Upper lobe of right lung (tissue), 1 donor: ENCODE measurements around the gene EHD4. TPM values are rescaled to one million over a fixed set of nuclear protein-coding genes. Genes with fewer than 3 reads are reported as not detected.
A peak's percentile ranks its signal among the peaks of the same experiment; 100 is the strongest.

Experiments
- ATAC-seq: fragments of 200-7000 bp; cut with Tn5 transposase; one replicate; pipeline ENCODE4 v1.9.1; 2020; ENCODE audit warnings: mild to moderate bottlenecking, moderate library complexity
- DNase-seq: peaks from one replicate; pipeline ENCODE4 v3.0.0-alpha.2; 2020
- H3K27ac ChIP-seq: fragments of 200-600 bp; one replicate; pipeline ENCODE4 v1.8.0; 2022
- H3K27me3 ChIP-seq: fragments of 200-600 bp; one replicate; pipeline ENCODE4 v1.8.0; 2022; ENCODE audit warnings: mild to moderate bottlenecking
- H3K36me3 ChIP-seq: fragments of 200-600 bp; one replicate; pipeline ENCODE4 v1.8.0; 2022
- H3K4me1 ChIP-seq: fragments of 200-600 bp; one replicate; pipeline ENCODE4 v1.8.0; 2022
- H3K4me3 ChIP-seq: fragments of 200-600 bp; one replicate; pipeline ENCODE4 v1.8.0; 2022; ENCODE audit warnings: mild to moderate bottlenecking
- H3K9me3 ChIP-seq: fragments of 200-600 bp; one replicate; pipeline ENCODE4 v1.8.0; 2022
- intact Hi-C: fragments of 100-400 bp; cut with DNase I; formaldehyde crosslinking; loops from one replicate; pipeline ENCODE4 v1.11.0; 2022
- total RNA-seq: library from RNA; stranded (reverse); fragmentation: NEBNext Ultra II Directional; extraction: Animal tissue kit (Norgen Biotek cat#: 25700); gene quantifications from one replicate; pipeline ENCODE4 v1.2.1, GENCODE V29; 2021
- TF ChIP-seq, protein P1 (sequence below): fragments of 200-600 bp; IDR thresholded peaks from one replicate; pipeline ENCODE4 v1.8.0; 2022; ENCODE audit warnings: antibody characterized with exemption
- donor health status: DM: no; HTN: yes; CAD: no; lungs with severe emphysema.

The EHD4 gene
- total RNA-seq, 1 donor from 2014 or later = 39.5 TPM

DNA sequence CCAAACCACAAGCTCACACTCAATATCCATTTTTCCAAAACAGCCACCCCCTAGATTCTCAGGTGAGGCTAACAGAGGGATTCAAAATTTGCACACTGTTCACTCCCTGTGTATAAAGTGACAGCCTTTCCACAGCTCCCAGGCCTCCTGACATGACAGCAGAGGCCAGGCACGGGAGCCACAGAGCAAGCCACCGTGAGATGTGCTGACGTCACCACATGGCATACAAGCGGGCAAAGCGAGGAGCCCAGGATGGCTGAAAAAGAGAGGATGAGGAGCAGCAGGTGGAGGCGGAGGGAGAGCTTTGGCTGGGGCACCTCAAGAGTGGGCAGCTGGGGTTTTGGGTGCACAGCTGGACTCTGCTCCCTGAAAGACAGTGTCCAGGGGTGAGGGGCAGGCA is 27.1 kb downstream of the EHD4 start:
- TF ChIP-seq, protein P1, sequence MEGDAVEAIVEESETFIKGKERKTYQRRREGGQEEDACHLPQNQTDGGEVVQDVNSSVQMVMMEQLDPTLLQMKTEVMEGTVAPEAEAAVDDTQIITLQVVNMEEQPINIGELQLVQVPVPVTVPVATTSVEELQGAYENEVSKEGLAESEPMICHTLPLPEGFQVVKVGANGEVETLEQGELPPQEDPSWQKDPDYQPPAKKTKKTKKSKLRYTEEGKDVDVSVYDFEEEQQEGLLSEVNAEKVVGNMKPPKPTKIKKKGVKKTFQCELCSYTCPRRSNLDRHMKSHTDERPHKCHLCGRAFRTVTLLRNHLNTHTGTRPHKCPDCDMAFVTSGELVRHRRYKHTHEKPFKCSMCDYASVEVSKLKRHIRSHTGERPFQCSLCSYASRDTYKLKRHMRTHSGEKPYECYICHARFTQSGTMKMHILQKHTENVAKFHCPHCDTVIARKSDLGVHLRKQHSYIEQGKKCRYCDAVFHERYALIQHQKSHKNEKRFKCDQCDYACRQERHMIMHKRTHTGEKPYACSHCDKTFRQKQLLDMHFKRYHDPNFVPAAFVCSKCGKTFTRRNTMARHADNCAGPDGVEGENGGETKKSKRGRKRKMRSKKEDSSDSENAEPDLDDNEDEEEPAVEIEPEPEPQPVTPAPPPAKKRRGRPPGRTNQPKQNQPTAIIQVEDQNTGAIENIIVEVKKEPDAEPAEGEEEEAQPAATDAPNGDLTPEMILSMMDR = no peak
- H3K9me3 ChIP-seq = no peaks in the 10 kb centered on the region
- no peak for ATAC-seq
- H3K36me3 ChIP-seq = peaks cover 27% of the 10 kb centered on the region
- peaks cover 32% of the 10 kb centered on the region for H3K4me1 ChIP-seq
- no peaks in the 10 kb centered on the region for H3K27me3 ChIP-seq
- no peak overlapping the region for H3K27ac ChIP-seq
- no peak overlapping the region for H3K4me3 ChIP-seq
- DNase-seq = no peak
- intact Hi-C loops = no loop called here

DNA sequence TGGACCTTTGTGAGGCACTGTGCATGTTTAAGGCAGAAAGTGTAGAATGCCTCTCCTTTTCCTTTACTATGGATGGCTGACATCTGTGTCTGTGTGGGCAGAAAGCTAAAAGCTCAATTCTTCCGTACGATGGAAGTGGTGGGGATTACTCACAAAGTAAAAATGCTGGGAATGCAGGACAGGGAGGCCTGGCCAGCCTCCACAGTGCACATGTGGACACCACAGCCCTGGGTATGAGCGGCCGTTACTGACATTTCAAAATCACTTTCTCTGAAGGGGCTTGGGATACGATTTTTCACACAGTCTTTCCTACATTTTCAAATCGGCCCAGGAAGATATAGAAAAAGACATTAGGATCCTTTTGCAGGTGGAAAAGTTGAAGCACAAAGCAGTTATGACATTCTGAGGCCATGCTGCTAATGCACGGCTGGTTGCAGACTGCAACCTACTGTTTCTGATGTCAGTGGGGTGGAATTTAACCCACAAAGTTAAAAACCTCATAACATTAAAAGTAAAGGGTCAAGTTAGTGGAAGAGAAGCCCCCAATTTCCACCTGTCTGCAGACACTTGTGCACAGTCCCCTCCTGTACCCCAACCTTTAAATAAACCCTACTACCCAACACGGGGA is 27.9 kb downstream of the EHD4 start:
- peaks cover 25% of the 10 kb centered on the region for H3K4me1 ChIP-seq
- no peak overlapping the region for H3K4me3 ChIP-seq
- TF ChIP-seq, protein P1 = no peak
- DNase-seq = no peak
- peaks cover 35% of the 10 kb centered on the region for H3K36me3 ChIP-seq
- H3K9me3 ChIP-seq = no peaks in the 10 kb centered on the region
- intact Hi-C loops = no loop called here
- H3K27me3 ChIP-seq = no peaks in the 10 kb centered on the region
- H3K27ac ChIP-seq = peak overlapping the region; percentile 55
- ATAC-seq = peak; percentile 78

DNA sequence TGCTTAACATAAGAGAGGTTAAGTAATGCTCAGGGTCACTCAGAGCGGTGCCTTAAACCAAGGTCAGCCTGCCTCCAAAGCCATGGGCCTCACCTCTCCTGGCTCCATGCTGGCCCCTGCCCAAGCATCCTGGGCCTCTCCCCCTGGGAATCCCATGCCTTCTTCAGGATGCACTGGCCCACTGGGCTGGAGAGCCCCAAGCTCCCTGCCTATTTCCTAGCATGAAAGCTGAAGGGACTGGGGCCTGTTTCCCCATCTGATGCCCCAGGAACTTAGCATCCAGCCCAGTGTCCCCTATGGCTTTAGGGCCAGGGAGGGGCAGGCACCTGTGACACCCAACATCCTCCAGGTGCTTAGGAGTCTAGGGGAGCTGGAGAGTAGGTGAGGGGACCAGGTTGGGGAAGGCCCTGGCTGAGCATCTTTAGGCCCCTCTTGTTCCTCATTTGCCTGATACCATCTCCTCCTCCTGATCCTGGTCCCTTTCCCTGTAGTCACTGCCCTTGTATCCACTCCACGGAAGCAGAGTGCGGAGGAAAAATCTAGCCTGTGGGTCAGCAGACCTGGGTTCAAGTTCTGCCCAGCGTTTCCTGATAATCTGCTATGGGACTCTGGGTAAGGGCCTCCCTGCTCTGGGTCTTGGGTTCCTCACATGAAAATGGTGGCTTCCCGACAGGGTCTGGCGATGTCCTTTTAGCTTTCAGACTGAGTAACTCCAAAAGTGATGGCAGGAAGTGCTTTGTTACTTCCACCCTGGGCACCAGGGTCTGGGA is 28.6 kb downstream of the EHD4 start:
- ATAC-seq = no peak
- intact Hi-C loops = no loop called here
- H3K4me1 ChIP-seq = peaks cover 21% of the 10 kb centered on the region
- H3K4me3 ChIP-seq = no peak overlapping the region
- no peak for DNase-seq
- peaks cover 32% of the 10 kb centered on the region for H3K36me3 ChIP-seq
- no peaks in the 10 kb centered on the region for H3K9me3 ChIP-seq
- H3K27me3 ChIP-seq = no peaks in the 10 kb centered on the region
- H3K27ac ChIP-seq = peak overlapping the region; percentile 55
- TF ChIP-seq, protein P1 = no peak

DNA sequence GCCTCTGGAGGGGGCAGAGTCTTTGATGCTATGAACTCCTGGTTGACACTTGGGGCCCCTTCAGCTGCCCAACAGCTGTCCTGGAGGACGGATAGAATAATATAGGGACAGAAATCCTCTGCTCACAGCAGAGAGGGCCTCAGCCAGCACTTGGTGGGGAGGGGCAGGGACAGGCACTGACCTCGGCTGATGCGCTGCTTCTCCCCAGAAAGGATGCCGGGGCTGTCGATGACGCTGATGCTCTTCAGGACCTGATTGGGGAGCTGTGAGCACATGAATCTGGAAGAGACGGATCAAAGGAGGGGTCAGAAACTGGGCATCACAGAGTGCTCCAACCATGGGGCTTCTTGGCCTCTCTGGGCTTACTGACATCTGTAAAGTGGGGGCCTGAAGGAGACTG is 29.5 kb downstream of the EHD4 start:
- intact Hi-C loops = no loop called here
- no peak overlapping the region for H3K27ac ChIP-seq
- H3K36me3 ChIP-seq = peaks cover 32% of the 10 kb centered on the region
- H3K4me3 ChIP-seq = no peak overlapping the region
- H3K9me3 ChIP-seq = no peaks in the 10 kb centered on the region
- no peak for DNase-seq
- TF ChIP-seq, protein P1 = no peak
- peaks cover 26% of the 10 kb centered on the region for H3K4me1 ChIP-seq
- ATAC-seq = no peak
- no peaks in the 10 kb centered on the region for H3K27me3 ChIP-seq

DNA sequence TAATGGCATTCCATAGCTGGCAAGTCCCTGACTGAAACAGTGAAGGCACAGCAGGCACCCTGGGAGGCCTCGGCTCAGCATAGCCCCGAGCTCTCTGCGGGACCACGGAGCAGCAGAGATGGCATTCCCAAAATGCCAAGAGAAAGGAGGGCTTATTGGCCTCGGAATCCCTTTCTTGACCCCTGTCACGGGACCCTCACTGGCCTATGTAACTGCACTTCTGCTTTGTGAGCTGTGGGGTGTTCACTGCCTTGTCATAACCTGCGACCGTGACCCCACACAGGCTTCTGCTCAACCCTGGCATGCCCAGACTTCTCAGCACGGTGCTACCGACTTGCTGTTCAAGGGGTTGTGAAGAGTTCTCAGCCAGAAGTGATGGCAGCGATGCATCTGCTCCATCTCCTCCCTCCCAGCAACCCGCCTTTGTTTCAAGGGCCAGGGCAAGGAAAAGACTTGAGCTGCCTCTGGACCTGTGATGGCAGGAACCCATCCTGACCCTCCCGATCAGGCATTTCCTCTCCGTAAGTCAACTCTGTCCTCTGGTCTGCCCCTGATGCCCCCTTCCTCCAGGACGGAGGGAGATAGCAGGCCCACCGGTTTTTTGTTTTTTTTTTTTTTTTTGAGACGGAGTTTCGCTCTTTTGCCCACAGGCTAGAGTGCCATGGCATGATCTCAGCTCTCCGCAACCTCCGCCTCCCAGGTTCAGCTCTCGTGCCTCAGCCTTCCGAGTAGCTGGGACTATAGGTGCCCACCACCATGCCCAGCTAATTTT is 30.5 kb downstream of the EHD4 start:
- no peak for ATAC-seq
- intact Hi-C loops = no loop called here
- H3K27me3 ChIP-seq = no peaks in the 10 kb centered on the region
- DNase-seq = no peak
- TF ChIP-seq, protein P1 = no peak
- no peaks in the 10 kb centered on the region for H3K9me3 ChIP-seq
- H3K36me3 ChIP-seq = peaks cover 32% of the 10 kb centered on the region
- peaks cover 35% of the 10 kb centered on the region for H3K4me1 ChIP-seq
- no peak overlapping the region for H3K27ac ChIP-seq
- H3K4me3 ChIP-seq = no peak overlapping the region
